Right renal cortex interstitium (tissue), 3 donors: ENCODE results near the gene BEST4. TPM values are rescaled to one million over a fixed set of nuclear protein-coding genes. Genes with fewer than 3 reads are reported as not detected.
"Not testable (repeated sequence)": the region's sequence is repeated elsewhere in the genome, so short reads cannot be mapped to it uniquely, and the experiment has no call there.

Experiments used
- DNase-seq, 3 donors: peaks; one replicate each; pipeline ENCODE4 v3.0.0-alpha.2; 2013; ENCODE audit warnings: low read depth in 3 of 3, low spot score in 2 of 3
- polyA plus RNA-seq, 3 donors: library from polyadenylated mRNA; unstranded; fragments of 120-200 nt; gene quantifications; one replicate each; pipeline ENCODE4 v1.2.1, GENCODE V29; 2013; ENCODE audit not compliant: insufficient read length in 3 of 3

BEST4 gene
- 1 to 10 TPM in 1 of 3 donors, under 1 TPM in 2; 0.68 to 1.0 (median 0.89) TPM for polyA plus RNA-seq

DNA sequence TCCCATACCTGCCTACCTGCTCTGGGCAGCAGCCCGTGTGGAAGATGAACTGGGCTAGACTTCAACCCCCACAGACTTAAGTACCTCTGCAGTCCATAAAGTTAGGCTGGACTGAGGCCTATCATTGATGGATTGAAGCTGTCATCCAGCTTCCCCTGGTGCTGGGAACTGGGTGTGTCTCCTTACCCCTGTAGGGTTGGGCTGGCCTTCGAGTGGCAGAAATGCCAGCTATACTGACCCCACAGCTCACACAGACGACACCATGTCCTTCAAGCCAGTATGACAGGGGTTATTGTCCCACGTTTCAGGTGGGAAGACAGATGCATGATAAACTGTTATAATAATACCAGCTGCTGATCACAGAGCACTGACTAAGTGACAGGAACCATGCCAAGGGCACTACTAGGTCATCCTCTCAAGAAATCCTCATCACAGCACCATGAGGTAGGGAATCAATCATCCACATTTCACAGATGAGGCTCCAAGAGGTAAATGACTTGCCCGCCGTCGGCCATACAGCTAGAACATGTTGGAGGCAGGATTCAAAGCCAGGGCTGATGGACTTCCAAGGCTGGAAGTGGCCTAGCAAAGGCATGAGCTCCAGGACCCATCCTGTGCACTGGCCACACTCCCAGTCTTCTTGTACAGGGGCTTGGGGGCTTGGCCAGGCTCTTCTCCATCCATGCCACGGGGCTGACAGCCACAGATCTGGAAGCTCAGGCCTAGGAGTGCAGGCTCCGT is at the start of gene BEST4:
TSS of gene BEST4 (minus strand) at position 51 of the 741 bp plus-strand sequence. CDS start 465 bp downstream, outside the sequence.
- DNase-seq: no peak

DNA sequence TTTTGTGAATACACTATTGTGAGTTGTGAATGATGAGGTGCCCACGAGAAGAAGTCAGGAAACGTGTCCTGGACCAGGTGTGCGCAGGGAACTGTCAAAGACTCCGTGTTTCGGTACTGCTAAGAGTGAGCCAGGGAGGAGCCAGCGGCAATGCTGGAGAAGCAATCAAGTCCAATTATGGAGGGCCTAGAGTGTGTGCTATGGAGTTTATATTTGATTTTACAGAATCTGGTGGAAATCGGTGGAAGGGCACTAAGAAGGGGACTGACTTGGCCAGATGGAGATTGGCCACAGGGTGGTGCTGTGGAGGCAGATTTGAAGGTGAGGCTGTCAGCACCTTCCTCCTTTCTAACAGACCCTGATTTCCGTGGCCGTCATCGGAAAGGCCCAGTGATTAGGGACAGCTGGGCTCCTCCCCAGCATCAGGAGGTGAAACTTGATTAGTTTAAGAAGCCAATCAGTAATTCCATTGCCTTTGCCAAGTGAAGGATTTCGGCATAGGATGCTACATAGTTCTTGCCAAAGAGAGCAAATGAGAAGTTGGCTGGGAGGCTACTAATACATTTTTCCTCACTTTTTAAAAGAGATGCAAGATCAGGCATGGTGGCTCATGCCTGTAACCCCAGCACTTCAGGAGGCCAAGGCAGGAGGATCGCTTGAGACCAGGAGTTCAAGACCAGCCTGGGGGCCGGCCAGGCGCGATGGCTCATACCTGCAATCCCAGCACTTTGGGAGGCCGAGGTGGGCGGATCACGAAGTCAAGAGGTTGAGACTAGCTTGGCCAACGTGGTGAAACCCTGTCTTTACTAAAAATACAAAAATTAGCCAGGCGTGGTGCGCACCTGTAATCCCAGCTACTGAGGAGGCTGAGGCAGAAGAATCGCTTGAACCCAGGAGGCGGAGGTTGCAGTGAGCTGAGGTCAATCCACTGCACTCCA is 48.0 kb upstream of the BEST4 start:
- peak in 1 of 3 donors; percentile 50 for DNase-seq

DNA sequence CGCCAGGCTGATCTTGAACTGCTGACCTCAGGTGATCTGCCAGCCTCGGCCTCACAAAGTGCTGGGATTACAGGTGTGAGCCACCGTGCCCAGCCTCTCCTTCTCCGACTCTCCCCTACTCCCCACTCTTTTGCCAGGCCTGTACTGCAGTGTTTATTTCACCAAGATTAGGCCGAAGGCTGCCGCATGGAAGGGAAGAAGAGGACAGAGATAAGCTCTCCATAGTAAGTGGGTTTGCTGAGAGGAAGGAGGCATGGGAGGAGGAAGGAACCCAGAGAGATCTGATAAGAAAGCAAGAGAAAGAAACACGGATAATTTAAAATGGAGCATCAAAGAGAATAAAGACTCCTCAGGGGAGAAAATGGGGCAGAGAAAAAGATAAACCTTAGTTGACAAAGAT is 46.4 kb upstream of the BEST4 start:
- DNase-seq: no peak

DNA sequence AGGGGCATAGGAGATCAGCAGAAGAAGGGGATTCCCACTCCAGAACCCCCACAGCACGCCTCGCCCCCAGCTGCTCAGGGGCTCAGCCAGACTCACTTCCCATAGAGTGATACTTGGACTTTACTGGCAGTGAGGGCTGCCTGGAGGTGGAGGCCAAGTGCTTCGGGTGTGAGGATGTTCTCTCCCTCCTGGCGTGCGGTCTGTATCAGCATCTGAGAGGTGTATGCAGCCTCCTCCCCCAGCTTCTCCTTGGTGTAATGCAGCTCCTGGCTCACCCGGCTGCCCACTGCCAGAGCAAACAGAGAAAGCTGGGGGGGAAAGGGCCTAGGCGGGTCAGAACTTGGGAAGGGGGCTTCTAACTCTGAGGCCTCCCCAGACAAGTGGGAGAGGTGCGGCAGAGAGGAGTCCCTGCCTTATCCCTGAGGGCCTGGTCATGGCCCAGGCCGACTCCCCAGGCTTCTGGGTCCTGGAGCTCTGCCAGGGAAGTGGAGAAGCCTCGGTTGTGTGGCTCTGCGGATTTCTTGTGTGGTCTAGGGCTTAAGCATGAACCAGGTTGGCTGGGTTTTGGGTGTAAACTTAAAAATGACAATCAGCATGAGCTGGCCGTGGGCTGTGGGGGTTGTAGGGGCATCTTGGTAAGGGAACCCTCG is 44.2 kb upstream of the BEST4 start:
- no peak for DNase-seq

DNA sequence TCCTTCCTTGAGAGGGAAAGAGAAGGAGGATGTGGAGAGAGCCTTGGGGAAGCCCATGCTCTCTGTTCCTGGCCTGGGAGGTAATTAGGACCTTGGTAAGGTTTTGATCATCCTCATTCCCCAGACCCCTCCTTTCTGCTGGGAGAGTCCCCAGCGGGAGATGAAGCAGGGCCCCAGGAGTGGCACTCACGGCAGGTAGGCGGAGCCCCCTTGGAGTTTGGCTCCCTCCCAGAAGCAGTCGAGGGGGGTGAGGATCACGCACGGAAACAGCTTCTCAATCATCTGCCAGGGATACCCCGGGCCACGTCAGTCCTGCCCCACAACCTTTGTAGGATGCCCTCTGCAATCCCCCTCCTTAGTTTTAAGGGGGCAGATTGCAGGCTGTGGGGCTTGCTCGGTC is 43.5 kb upstream of the BEST4 start:
- DNase-seq: no peak

DNA sequence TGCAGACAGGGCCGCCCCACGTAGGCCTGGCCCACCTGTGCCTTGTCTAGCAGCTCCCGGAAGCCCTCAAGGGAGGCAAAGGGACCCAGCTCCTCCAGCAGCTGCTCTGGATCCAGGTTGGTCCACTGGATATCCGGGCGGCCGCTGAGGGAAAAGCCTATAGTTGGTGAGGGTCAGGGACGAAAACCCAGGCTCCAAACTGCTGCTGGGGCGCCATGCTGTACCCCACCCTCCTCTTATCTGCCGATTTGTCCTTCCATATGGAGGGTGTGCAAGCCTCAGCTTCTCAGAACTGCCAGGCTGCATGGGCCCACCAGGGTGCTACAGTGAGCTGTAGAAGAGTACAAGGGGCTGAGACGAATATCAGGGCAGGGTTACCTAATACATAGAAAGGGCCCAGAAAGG is 42.9 kb upstream of the BEST4 start:
- no peak for DNase-seq

DNA sequence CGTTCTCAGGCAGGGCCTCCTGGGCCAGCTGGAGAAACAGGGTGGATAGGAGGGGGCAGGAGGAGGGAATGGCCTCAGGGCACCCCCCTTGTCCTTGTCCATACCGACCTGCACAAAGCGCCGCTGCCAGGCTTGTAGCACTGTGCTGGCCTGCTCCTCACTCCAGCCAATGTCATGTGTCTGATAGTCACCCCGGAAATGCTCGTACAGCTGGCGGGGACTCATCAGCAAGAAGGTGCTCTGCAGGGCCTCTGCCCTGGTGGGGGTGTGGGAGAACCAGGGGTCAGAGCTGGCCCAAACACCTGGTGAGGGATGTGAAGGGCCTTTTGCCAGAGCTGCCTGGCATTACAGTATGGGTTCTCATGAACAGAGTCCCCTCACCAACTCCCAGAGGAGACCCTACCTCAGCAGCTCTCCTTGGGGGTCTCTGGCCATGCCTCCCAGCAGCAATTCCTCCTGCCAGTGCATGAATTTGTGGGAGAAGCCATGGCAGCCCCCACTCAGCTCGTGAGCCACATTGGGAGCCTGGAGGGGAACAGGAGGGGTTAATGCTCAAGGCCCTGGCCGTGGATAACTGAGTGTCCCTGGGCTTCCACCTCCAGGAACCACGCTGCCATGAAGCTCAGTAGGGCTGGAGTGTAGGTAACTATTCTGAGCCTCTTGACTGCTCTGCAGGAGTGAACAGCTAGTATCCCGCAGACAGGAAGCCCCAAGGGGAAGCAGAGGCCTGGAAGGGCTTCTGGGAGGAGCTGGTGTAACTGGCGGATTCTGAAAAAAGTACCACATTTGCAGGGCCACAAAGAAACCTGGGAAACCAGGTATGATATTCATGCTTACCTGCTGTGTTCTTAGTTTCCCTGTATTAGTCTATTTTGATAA is 41.8 kb upstream of the BEST4 start:
- no peak for DNase-seq

DNA sequence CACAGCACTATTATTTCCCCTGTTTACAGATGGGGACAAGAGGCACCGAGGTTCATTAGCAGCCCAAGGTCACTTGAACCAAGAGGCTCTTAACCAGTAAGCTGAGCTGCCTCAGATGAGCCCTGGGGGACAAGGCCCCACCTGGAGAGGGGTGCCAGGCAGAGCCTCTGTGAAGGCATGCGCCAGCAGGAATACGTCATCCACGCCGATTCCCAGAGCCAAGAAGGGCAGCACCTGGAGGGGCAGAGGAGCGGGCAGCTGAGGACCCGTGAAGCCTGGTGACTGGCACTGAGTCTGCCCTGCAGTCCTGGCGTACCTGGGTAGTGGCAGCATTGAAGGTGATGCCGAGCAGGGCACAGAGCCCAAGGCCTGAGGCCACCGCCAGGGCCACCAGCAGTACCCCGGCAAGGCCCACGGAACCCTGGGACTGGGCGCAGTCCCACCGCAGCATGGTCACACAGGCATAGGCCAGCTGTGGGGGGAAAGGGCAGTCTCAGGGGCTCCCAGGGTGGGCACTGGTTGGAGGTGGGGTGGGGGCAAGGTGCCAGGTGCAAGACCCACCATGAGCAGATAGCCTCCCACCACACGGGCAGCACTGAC is 41.0 kb upstream of the BEST4 start:
- no peak for DNase-seq

DNA sequence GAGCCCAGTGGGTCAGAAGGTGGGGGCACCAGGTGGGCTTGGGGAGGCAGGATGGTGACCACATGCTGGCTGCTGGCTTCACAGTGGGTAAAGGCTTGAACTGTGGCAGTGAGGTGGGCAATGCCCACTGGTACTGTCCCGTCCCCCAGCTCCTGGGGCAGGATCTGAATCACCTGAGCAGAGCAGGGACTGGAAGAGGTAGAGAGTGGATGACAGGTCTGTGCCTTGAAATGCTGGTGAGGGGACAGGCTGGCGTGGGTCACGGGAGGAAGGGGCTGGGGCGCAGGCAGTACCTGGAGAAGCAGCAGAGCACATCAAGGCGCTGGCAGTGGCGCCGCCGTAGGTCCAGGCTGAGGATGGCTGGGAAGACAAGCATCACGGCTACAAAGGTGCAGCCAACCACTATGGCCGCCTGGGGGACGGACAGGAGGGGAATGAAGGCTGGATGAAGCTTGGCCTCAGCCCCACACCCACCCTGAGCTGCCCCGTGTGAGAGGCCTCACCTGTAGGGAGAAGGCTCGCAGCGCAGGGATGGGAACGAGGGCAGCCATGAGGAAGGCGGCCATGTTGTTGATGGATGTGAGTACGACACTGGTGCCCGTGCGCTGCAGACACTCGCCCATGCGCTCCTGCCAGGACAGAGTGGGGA is 40.2 kb upstream of the BEST4 start:
- DNase-seq: no peak

DNA sequence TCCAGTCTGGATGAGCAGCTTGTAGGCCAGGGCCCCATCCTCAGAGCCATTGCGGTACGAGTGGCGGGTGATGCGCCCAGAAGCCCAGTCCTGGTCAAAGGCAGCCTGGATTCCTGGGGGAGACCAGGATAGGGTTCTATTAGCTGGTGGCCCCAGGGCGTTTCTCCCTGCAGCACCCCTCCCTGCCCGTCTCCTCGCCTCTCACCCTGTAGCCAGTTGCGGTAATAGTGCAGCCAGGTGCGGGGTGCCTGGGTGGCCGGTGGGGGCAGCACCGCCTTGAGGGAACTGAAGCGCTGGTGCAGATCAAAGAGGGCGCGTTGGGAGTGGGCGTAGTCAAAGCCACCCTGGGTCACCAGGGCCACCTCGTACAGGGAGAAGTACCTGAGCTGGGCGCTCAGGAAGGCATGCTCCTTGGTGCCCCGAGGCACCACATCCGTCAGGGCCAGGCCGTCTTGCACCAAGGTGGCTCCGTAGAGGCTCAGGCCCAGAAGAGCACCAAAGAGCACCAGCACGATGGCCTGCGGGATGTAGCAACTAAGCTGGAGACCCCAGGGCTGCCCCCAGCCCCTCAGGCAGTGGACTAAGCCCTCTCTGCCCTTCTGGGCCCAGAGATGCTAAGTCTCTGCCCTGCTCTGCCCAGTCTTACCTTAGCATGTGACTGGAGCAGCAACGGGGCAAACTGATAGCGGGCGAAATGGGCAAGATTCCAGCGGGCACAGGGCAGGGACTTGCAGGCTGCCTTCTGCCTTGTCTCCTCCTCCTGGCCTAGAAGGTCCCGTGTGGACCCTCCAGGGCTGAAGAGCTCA is 39.4 kb upstream of the BEST4 start:
- DNase-seq: no peak

DNA sequence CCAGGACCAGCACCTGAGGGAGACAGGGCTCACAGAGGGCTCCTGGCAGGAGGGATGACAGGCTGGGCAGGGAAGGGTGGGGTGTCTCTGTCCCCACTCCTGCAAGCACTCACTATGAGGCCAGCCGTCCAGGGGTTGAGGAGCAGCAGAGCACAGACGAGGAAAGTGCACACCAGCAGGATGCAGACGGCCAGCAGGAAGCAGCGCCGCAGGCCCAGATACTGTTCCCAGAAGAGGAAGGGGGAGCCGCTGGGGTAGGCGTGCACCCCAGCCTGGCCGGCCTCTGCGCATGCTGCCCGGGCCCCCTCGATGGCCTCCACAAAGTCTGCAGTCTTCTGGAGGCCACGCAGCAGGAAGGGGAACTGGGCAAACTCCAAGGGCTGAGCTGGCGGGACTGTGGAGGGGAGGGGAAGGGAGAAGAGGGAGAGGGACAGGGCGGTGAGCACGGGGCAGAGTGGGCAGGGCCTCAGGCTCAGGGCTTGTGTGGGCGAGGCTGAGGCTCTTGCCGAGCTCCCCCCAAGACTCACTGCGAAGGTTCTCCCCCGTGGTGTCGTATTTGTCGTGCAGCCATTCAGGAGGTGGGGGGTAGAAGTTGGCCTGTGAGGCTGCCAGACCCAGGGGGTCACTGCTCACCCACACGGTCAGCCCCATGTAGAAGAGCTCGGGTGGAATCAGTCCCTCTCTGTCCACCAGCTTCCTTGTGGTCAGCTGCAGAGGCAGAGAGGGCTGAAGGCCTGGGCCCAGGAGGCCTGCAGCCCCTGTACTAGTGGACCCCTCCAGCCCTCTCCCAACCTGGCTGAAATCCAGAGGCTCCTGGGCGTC is 38.6 kb upstream of the BEST4 start:
- DNase-seq: no peak

DNA sequence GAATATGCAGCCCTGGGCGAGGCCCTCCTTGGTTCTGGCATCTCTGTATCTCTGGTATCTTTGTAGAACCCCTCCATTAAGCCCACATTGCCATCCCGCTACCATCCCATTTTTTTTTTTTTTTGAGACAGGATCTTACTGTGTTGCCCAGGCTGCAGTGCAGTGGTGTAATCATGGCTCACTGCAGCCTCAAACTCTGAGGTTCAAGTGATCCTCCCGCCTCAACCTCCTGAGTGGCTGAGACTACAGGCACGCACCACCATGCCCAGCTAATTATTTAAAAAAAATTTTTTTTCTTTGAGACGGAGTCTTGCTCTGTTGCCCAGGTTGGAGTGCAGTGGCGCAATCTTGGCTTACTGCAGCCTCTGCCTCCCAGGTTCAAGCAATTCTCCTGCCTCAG is 36.4 kb upstream of the BEST4 start:
- not testable (repeated sequence) for DNase-seq

DNA sequence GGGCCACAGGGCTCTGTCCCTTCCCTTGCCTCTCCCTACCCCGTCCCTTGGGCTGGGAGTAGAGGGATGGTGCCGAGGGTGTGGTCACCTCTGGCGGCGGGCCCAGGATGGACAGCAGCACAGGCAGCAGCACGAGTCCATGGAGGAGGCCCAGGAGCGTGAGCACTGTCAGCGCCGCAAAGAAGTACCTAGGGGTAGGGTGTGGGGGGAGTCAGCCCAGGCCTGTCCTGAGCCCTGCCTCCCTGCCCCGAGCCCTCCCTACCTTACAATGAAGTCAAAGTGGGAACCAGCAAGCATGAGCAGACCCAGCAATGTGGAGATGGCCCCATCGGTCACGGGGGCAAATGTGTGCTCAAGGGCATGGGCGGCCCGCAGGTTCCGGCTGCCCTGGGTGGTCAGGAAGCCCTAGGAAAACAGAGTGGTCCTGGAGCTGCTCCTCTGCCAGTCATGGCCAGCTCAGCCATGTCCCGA is 35.0 kb upstream of the BEST4 start:
- DNase-seq: no peak

DNA sequence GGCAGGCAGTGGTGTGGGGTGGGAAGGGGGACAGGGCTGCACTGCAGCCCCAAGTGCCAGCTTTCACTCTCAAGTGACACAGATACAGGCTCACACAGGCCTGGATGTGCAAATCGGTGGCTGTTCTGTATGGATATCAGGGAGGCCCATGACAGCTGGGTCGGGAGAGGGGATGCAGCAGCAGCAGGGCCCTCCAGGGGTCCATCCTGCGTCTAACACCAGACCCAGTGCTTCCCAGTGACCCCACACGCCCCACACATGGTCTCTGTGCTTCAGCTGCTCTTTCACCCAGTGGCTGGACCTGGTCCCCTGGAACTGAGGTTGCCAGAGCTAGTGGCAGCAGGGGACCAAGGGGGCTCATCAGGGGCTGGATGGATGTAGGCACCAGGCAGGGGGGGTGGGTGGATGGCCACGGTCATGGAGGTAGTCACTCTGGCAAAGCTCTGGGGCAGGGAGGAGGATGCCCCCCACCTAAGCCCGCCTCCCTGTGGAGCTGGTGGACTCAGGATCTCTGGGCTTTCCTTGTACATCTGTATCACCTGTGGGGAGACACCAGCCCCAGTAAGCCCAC is 34.2 kb upstream of the BEST4 start:
- DNase-seq: no peak

DNA sequence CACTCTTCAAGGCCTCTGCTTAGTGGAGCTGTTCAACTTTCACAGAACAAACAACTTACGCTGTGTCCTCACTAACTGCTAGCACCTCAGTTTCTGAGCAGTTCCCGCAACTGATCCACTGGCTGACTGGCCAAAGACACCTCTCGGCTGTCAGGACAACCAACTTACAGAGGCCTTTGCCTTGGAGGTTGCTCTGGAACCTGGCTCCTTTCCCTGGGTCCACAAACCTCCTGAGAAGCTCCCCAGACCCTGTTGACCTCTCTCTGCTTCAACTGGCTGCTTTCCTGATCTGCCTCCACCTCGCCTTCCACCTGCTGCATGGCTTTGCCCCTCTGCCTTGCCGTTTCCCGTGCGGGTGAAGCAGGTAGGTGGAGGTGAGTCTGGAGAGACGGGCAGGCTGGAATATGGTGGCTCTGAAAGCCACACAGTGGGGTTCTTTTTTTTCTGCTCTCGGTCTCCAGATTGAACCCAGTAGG is 33.3 kb upstream of the BEST4 start:
- no peak for DNase-seq

DNA sequence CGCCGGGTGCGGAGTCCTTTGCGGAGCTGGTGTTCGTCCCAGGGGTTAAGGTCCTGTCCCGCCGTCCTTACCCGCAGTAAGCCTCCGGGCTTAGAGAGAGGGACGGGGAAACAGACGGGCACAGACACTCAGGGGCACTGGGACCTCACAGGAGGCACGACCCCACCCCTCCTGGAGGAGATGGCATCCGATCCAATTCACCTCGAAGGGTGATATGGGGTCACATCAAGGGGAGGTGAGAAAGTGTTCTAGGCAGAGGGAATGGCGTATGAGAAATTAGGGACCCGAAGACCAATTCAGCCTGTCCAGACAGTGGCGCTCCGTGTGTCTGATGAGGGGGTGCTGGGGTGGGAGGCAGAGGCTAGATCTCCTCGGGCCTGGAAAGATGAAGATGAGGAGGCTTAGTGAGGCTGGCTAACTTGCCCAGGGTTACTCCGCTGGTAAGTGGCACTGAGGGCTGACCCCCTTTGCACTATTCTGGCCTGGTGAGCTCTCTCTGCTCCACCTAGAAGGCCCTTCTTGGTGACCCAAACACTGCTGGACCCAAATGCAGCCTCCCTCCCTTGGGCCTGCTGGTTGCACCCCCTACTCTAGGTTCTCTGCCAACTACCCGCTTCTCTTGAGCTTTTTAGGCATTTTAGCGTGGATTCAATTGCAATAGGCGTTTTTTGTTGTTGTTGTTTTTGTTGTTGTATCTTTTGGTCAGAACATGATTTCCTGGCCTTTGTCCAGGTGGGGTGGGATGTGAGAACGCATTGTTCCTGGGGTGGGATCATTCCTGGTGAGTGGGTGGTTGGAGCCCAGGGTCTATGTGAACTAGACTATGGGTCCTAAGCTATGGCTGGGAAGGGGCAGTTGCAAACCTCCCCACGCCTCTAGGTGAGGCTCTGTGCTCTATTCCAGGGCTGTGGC is 32.6 kb upstream of the BEST4 start:
- no peak for DNase-seq
